Hepatocyte (in vitro differentiated cells): Measurements from ENCODE around the gene ADGRG7.
A peak's percentile ranks its signal among the peaks of the same experiment; 100 is the strongest.

Source experiments
- EZH2 ChIP-seq: fragments of 200-600 bp; sonication (generic); IDR thresholded peaks from 2 replicates; pipeline ENCODE4 v1.6.1; 2016; ENCODE audit warnings: antibody characterized with exemption, mild to moderate bottlenecking, borderline replicate concordance
- TF ChIP-seq, protein P1 (sequence below): fragments of 200-600 bp; sonication (generic); IDR thresholded peaks from 2 replicates; pipeline ENCODE4 v1.5.1; 2016; ENCODE audit warnings: antibody characterized with exemption, mild to moderate bottlenecking; ENCODE audit not compliant: poor library complexity

DNA sequence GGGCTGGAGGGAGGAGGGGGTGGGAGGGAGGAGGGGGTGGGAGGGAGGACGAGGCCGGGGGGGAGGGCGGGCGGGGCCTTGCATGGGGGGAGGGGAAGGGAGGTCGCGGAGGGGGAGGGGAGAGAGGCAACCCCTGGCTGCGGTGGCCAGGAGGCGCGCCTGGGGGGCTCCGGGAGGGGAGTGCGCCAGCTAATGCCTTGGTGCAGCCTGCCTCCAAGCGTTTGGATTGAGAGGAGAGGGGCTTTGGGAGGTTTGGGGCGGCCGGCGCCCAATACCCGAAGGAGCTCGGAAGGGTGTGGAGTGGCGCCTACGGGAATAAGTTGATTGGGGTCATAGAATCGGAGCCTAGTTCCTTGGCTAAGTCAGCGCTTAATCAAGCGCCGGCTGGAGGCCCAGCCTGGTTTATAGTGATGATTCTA, 100.5 kb downstream of the ADGRG7 start:
- TF ChIP-seq, protein P1, sequence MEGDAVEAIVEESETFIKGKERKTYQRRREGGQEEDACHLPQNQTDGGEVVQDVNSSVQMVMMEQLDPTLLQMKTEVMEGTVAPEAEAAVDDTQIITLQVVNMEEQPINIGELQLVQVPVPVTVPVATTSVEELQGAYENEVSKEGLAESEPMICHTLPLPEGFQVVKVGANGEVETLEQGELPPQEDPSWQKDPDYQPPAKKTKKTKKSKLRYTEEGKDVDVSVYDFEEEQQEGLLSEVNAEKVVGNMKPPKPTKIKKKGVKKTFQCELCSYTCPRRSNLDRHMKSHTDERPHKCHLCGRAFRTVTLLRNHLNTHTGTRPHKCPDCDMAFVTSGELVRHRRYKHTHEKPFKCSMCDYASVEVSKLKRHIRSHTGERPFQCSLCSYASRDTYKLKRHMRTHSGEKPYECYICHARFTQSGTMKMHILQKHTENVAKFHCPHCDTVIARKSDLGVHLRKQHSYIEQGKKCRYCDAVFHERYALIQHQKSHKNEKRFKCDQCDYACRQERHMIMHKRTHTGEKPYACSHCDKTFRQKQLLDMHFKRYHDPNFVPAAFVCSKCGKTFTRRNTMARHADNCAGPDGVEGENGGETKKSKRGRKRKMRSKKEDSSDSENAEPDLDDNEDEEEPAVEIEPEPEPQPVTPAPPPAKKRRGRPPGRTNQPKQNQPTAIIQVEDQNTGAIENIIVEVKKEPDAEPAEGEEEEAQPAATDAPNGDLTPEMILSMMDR, result peak; percentile 32
- no peak for TF ChIP-seq EZH2
